ENCODE results near the gene SEPSECS. TPM values are rescaled to one million over a fixed set of nuclear protein-coding genes. Genes with fewer than 3 reads are reported as not detected.

The SEPSECS gene
- total RNA-seq, 1 experiment from 2014 or later: 10.6 TPM

- no peaks in the 10 kb centered on the region for H3K27me3 ChIP-seq (ENCODE audit: insufficient read depth, low read length)
- ATAC-seq (no peak), DNase-seq (ENCODE audit: low read depth, low spot score) (no peak)
- ChIA-PET RAD21 (ENCODE audit: low non-redundant PET in 1 of 2, low total read pairs in 2 of 2, uncharacterized antibody in 2 of 2, unreplicated experiment in 2 of 2) (no interaction called here), POLR2A (interaction anchor here (1.9 kb wide), 1 partner anchor 14 kb away, joined by 11 read pairs; no protein-coding TSS in a partner anchor), CTCF (interaction anchor here (2.3 kb wide), 1 partner anchor 154 kb away, joined by 11 read pairs; the partner anchor contains the start of gene ZCCHC4)
- H4K20me1 ChIP-seq (ENCODE audit: insufficient read depth): no peaks in the 10 kb centered on the region
- H2AFZ ChIP-seq (ENCODE audit: low read depth, low read length, poor library complexity, severe bottlenecking): no peak overlapping the region
- no peaks in the 10 kb centered on the region for H3K9me3 ChIP-seq (ENCODE audit: control insufficient read depth in 1 of 2, insufficient read depth in 1 of 2, low read depth in 1 of 2, low read length in 2 of 2)
- H3K9ac ChIP-seq (ENCODE audit: low read length): peak overlapping the region; percentile 82
- intact Hi-C loops (cut with micrococcal nuclease): no loop called here
- peaks cover 9% of the 10 kb centered on the region for H3K79me2 ChIP-seq (ENCODE audit: insufficient read depth, low read length)
- H3K4me1 ChIP-seq (ENCODE audit: control insufficient read depth in 1 of 2, insufficient read depth in 2 of 2, low read length in 2 of 2): peaks cover 13 to 21% of the 10 kb centered on the region in 2 experiments
- H3K9me2 ChIP-seq (ENCODE audit: insufficient read depth): no peaks in the 10 kb centered on the region
- no peaks in the 10 kb centered on the region for H3K36me3 ChIP-seq (ENCODE audit: control insufficient read depth in 1 of 2, insufficient read depth in 2 of 2, low read length in 2 of 2)
- TF ChIP-seq FOSL1 (IDR thresholded peaks at IDR 0.05; ENCODE audit: low read depth) (no peak), RAD21 (IDR thresholded peaks at IDR 0.05; ENCODE audit: low read depth) (no peak), SRF (IDR thresholded peaks at IDR 0.05; ENCODE audit: low read depth) (no peak), EZH2 (IDR thresholded peaks at IDR 0.05) (no peak), YY1 (IDR thresholded peaks at IDR 0.05; ENCODE audit: extremely low read depth, insufficient replicate concordance, low read depth, low read length) (no peak), EGR1 (IDR thresholded peaks at IDR 0.05; ENCODE audit: low read depth) (no peak), SIN3A (IDR thresholded peaks at IDR 0.05; ENCODE audit: low read depth) (no peak), POLR2AphosphoS5 (IDR thresholded peaks at IDR 0.05; ENCODE audit: low read depth, low read length) (no peak), REST (IDR thresholded peaks at IDR 0.05; ENCODE audit: low read depth) (no peak), JUND (IDR thresholded peaks at IDR 0.05) (no peak), CEBPB (IDR thresholded peaks at IDR 0.05; ENCODE audit: low read depth) (no peak)
- TF ChIP-seq, protein P1, sequence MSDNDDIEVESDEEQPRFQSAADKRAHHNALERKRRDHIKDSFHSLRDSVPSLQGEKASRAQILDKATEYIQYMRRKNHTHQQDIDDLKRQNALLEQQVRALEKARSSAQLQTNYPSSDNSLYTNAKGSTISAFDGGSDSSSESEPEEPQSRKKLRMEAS (IDR thresholded peaks at IDR 0.05): no peak
- TSS peak; percentile 56 for BruUV-seq (replicated peaks)
- peak overlapping the region; percentile 85 for H3K4me2 ChIP-seq (ENCODE audit: low read length)
- H3K27ac ChIP-seq (ENCODE audit: low read depth, low read length): peak overlapping the region; percentile 94; the same call in 1 of the 2 replicates
- peak overlapping the region; percentile 76 to 93 for H3K4me3 ChIP-seq (replicated peaks in 1 of 2; ENCODE audit: low read depth in 1 of 2, low read length in 2 of 2)
Observed at GRCh38 chr4:25158817-25159216, 1.4 kb downstream of the SEPSECS start.

Measured in HCT116 (cell line).